Fibroblast of gingiva (primary cell): ENCODE measurements around the gene CLEC16A.
"Not testable (repeated sequence)": the region's sequence is repeated elsewhere in the genome, so short reads cannot be mapped to it uniquely, and the experiment has no call there.

ENCODE experiments used
- DNase-seq: peaks from one replicate; pipeline ENCODE4 v3.0.0-alpha.2; 2011; ENCODE audit warnings: low read depth

CLEC16A gene

GRCh38 chr16:10923650-10924214 lies 20.6 kb upstream of the CLEC16A start:
- peak; percentile 40 for DNase-seq

- DNase-seq: not testable (repeated sequence)
Observed at GRCh38 chr16:10925285-10925684, 19.1 kb upstream of the CLEC16A start.

GRCh38 chr16:10926094-10926493 lies 18.3 kb upstream of the CLEC16A start:
- DNase-seq: no peak

- no peak for DNase-seq
Observed at GRCh38 chr16:10926867-10927266, 17.5 kb upstream of the CLEC16A start.

- DNase-seq: no peak
Observed at GRCh38 chr16:10927497-10928112, 16.8 kb upstream of the CLEC16A start.

- DNase-seq: not testable (repeated sequence)
Observed at GRCh38 chr16:10929097-10929496, 15.3 kb upstream of the CLEC16A start.

GRCh38 chr16:10929853-10930754 lies 14.3 kb upstream of the CLEC16A start:
- no peak for DNase-seq

GRCh38 chr16:10930755-10931093 lies 13.6 kb upstream of the CLEC16A start:
- no peak for DNase-seq

GRCh38 chr16:10931134-10931533 lies 13.2 kb upstream of the CLEC16A start:
- DNase-seq: no peak

GRCh38 chr16:10931977-10932632 lies 12.3 kb upstream of the CLEC16A start:
- no peak for DNase-seq

GRCh38 chr16:10932959-10933710 lies 11.2 kb upstream of the CLEC16A start:
- DNase-seq: no peak

GRCh38 chr16:10933865-10934264 lies 10.5 kb upstream of the CLEC16A start:
- no peak for DNase-seq

- no peak for DNase-seq
Observed at GRCh38 chr16:10934325-10935107, 9.8 kb upstream of the CLEC16A start.

GRCh38 chr16:10935226-10935915 lies 9.0 kb upstream of the CLEC16A start:
- DNase-seq: no peak

GRCh38 chr16:10936272-10936984 lies 7.9 kb upstream of the CLEC16A start:
- DNase-seq: no peak

GRCh38 chr16:10937068-10937859 lies 7.1 kb upstream of the CLEC16A start:
- DNase-seq: no peak

- DNase-seq: no peak
Observed at GRCh38 chr16:10938321-10938720, 6.0 kb upstream of the CLEC16A start.

- no peak for DNase-seq
Observed at GRCh38 chr16:10938796-10939648, 5.3 kb upstream of the CLEC16A start.
